ENCODE measurements around the gene FOXL3.

FOXL3 gene

DNA sequence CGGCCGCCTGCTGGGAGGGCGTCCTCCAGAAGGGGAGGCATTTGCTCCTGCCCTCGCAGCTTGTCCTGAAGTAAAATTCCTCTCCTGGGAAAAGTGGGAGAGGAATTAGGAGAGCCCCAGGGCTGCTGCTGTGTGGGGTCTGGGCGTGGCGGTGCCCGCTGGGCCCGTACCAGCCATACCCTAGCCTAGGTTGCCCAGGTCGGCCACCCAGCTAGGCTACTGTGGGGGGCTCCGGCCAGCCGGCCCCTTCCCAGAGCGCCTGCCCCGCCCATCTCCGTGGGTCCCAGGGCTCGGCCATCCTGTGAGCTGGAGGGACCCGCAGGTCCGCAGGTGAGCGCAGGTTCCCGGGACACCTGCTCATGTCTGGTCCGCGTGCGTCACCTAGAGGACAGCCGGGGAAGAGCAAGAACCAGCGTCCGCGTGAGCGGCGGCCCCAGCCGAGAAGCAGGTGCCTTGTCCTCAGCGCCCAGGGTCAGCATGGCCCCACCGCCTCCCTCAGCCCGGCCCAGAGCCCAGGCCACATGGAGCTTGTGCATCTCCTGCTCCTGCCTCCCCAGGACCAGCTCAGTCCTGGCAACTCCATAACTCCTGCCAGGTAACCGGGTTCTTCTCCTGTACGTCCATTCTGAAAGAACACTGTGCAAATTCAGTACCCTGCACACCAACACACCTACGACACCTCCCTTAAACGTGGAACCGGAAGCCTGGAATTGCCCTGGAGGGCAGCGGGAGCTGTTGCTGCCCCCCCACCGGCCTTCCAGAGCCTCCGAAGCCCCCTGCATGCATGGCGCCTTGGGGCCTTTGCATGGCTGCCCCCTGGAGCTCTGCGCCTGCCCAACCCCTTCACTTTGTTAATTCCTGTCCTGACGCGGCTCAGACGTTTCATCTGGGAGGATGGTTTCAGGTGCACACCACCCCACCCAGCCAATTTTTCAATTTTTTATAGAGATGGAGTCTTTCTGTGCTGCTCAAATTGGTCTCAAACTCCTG is 22.8 kb upstream of the FOXL3 start:
- no peak for DNase-seq
- no peak overlapping the region for H3K27ac ChIP-seq
- peaks cover 0 to 13% of the 10 kb centered on the region in 2 donors for H3K27me3 ChIP-seq
- no peak overlapping the region for H3K4me3 ChIP-seq
- intact Hi-C loops (cut with DNase I; ENCODE audit: low total_unique reads) = no loop called here
- peaks cover 0 to 5% (median 2%) of the 10 kb centered on the region in 3 donors for H3K9me3 ChIP-seq
- no peaks in the 10 kb centered on the region for H3K4me1 ChIP-seq
- peaks cover 0 to 1% (median 0%) of the 10 kb centered on the region in 3 donors for H3K36me3 ChIP-seq
- TF ChIP-seq, protein P1, sequence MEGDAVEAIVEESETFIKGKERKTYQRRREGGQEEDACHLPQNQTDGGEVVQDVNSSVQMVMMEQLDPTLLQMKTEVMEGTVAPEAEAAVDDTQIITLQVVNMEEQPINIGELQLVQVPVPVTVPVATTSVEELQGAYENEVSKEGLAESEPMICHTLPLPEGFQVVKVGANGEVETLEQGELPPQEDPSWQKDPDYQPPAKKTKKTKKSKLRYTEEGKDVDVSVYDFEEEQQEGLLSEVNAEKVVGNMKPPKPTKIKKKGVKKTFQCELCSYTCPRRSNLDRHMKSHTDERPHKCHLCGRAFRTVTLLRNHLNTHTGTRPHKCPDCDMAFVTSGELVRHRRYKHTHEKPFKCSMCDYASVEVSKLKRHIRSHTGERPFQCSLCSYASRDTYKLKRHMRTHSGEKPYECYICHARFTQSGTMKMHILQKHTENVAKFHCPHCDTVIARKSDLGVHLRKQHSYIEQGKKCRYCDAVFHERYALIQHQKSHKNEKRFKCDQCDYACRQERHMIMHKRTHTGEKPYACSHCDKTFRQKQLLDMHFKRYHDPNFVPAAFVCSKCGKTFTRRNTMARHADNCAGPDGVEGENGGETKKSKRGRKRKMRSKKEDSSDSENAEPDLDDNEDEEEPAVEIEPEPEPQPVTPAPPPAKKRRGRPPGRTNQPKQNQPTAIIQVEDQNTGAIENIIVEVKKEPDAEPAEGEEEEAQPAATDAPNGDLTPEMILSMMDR (IDR thresholded peaks at IDR 0.05) = peak; percentile 44 to 49

DNA sequence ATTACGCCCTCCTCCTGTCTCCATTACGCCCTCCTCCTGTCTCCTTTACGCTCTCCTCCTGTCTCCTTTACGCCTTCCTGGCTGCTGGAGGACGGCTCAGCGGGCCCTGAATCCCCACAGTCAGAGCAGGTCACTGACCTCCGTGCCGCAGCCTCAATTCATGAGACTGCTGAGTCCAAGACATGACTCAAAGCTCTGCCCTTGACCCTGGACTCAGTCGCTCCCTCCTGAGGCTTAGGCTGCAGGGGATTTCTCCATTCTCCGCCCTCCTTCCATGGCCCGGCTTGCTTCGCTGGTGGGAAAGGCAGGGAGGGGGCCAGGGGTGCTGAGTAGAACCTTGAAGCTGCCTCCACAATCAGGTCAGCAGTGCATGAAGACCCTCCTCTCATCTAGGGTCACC is 21.0 kb upstream of the FOXL3 start:
- Histone ChIP-seq H3K4me1 (no peaks in the 10 kb centered on the region), H3K9me3 (peaks cover 0 to 22% (median 12%) of the 10 kb centered on the region in 3 donors), H3K27me3 (peaks cover 0 to 18% of the 10 kb centered on the region in 2 donors), H3K4me3 (no peak overlapping the region), H3K27ac (no peak overlapping the region), H3K36me3 (no peaks in the 10 kb centered on the region)
- no peak for DNase-seq
- TF ChIP-seq, protein P1 (IDR thresholded peaks at IDR 0.05) = no peak
- intact Hi-C loops (cut with DNase I; ENCODE audit: low total_unique reads) = no loop called here

DNA sequence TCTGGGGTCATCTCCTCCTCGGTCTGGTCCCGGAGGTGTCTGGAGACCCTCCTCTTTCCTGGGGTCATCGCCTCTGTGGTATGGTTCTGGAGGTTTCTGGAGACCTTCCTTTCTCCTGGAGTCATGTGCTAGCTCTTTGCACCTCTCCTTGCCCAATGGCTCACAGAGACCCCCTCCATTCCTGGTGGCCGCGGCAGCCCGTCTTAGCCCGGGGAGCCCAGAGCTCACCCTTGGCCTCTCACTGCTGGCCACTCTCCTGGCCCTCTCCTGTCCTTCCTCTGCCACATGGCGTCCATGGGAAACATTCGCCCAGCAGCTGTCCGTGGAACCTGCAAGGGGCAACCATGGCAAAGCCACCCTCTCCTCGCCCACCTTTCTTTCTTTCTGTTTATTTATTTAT is 20.2 kb upstream of the FOXL3 start:
- H3K4me1 ChIP-seq = no peaks in the 10 kb centered on the region
- no peak overlapping the region for H3K27ac ChIP-seq
- no peaks in the 10 kb centered on the region for H3K36me3 ChIP-seq
- intact Hi-C loops (cut with DNase I; ENCODE audit: low total_unique reads) = no loop called here
- TF ChIP-seq, protein P1 (IDR thresholded peaks at IDR 0.05) = no peak
- no peak overlapping the region for H3K4me3 ChIP-seq
- peaks cover 0 to 18% of the 10 kb centered on the region in 2 donors for H3K27me3 ChIP-seq
- peaks cover 0 to 24% (median 12%) of the 10 kb centered on the region in 3 donors for H3K9me3 ChIP-seq
- DNase-seq = no peak

DNA sequence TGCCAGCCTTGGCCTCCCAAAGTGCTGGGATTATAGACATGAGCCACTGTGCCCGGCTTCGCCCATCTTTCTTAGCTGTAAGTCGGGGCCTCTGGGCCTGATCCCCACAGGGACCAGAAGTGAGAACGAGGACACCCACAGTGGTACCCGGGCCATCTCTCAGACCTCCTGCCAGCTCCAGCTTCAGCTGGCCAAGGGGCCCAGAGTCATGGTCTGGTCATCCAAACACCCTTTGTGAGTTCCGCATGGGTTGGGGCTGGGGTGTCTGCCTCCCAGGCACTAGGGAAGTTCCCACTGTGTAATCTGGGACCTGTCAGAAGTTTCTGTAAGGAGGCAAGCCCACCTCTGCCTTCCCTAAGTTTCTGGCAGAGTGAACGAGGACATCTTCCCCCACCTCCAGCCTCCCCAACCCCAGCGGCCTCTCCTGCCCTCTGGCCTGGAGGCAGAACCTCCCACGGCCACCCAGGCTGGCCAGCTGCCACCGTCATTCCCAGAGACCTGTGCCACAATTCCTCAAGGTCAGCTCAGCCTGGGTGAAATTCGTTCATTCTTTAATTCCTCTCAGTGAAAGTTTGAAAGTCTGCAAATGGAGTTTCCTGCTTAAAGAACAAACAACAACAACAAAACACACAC is 19.5 kb upstream of the FOXL3 start:
- intact Hi-C loops (cut with DNase I; ENCODE audit: low total_unique reads) = no loop called here
- DNase-seq = no peak
- TF ChIP-seq, protein P1 (IDR thresholded peaks at IDR 0.05) = no peak

DNA sequence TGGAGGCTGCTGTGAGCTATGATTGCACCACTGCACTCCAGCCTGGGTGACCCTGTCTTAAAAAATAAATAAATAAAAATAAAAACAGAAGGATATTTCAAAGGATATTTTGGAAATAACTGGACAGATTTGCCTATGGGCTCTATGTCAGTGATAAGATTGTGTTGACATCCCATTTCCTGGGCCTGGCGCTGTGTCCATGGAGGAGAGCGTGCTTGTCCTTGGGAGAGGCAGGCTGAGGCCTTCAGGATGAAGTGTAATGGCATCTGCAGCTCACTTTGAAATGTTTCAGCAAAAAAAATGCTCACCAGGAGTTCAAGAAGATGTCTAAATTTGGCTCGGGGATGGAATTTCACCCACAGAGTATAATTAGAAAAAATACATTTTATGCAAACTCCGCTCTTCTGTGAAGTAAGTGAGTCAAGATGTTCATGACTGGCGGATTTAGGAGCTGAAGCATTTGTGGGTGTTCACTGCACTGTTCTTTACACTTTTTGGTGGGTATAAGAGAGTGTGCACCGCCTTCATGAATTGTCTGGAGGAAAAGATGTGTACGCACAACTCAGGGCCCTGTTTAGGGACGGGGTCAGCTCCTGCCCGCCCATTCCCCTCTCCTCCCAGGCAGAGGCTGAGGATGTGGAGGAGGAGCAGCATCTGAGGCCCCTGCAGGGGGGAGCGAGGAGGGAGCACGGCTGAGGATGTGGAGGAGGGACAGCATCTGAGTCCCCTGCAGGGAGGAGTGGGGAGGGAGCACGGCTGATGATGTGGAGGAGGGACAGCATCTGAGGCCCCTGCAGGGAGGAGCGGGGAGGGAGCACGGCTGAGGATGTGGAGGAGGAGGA is 18.5 kb upstream of the FOXL3 start:
- TF ChIP-seq, protein P1 (IDR thresholded peaks at IDR 0.05) = no peak
- Histone ChIP-seq H3K27ac (no peak overlapping the region), H3K9me3 (peaks cover 0 to 33% (median 12%) of the 10 kb centered on the region in 3 donors), H3K4me1 (no peaks in the 10 kb centered on the region), H3K4me3 (no peak overlapping the region), H3K36me3 (no peaks in the 10 kb centered on the region), H3K27me3 (peaks cover 0 to 28% of the 10 kb centered on the region in 2 donors)
- DNase-seq = no peak
- intact Hi-C loops (cut with DNase I; ENCODE audit: low total_unique reads) = no loop called here

More for the DNA sequence above, 19.5 kb upstream of the FOXL3 start:
- H3K4me3 ChIP-seq = no peak overlapping the region
- H3K27ac ChIP-seq = no peak overlapping the region
- no peaks in the 10 kb centered on the region for H3K4me1 ChIP-seq
- H3K36me3 ChIP-seq = no peaks in the 10 kb centered on the region
- H3K9me3 ChIP-seq = peaks cover 0 to 24% (median 12%) of the 10 kb centered on the region in 3 donors
- H3K27me3 ChIP-seq = peaks cover 0 to 18% of the 10 kb centered on the region in 2 donors

Data from tibial artery (tissue), 4 donors.